Measurements from ENCODE around the gene HAUS7.

Gene HAUS7

GRCh38 chrX:153475271-153475670, 4.9 kb upstream of the HAUS7 start:
- Histone ChIP-seq H3K79me2 (ENCODE audit: control insufficient read depth, low read length) (peaks cover under 1% of the 10 kb centered on the region; the same call in 1 of the 2 replicates), H3K27me3 (ENCODE audit: control insufficient read depth, low read length) (no peaks in the 10 kb centered on the region), H3K4me1 (ENCODE audit: control insufficient read depth, low read length) (peaks cover 7% of the 10 kb centered on the region), H4K20me1 (ENCODE audit: control insufficient read depth, insufficient read depth, low read depth, low read length) (no peaks in the 10 kb centered on the region), H3K4me2 (ENCODE audit: low read length) (no peak overlapping the region), H3K4me3 (ENCODE audit: low read length) (no peak overlapping the region), H3K27ac (ENCODE audit: low read depth, low read length) (no peak overlapping the region), H3K9me2 (replicated peaks; ENCODE audit: control insufficient read depth, low read length) (no peaks in the 10 kb centered on the region), H3K9me3 (ENCODE audit: control insufficient read depth, insufficient read depth, low read length) (no peaks in the 10 kb centered on the region), H3K36me3 (ENCODE audit: control insufficient read depth, low read length) (no peaks in the 10 kb centered on the region), H3F3A (ENCODE audit: control insufficient read depth, insufficient read depth) (no peaks in the 10 kb centered on the region)
- TF ChIP-seq CTCF (IDR thresholded peaks at IDR 0.05; ENCODE audit: low read depth, low read length, poor library complexity, severe bottlenecking) (no peak), EZH2phosphoT487 (IDR thresholded peaks at IDR 0.05; ENCODE audit: borderline replicate concordance, low read length) (no peak)

GRCh38 chrX:153474718-153475117, 4.3 kb upstream of the HAUS7 start:
- Histone ChIP-seq H3F3A (ENCODE audit: control insufficient read depth, insufficient read depth) (no peaks in the 10 kb centered on the region), H3K27ac (ENCODE audit: low read depth, low read length) (no peak overlapping the region), H3K4me3 (ENCODE audit: low read length) (no peak overlapping the region), H4K20me1 (ENCODE audit: control insufficient read depth, insufficient read depth, low read depth, low read length) (no peaks in the 10 kb centered on the region), H3K9me3 (ENCODE audit: control insufficient read depth, insufficient read depth, low read length) (no peaks in the 10 kb centered on the region), H3K4me1 (ENCODE audit: control insufficient read depth, low read length) (peaks cover 7% of the 10 kb centered on the region), H3K4me2 (ENCODE audit: low read length) (no peak overlapping the region), H3K9me2 (replicated peaks; ENCODE audit: control insufficient read depth, low read length) (no peaks in the 10 kb centered on the region), H3K79me2 (ENCODE audit: control insufficient read depth, low read length) (peaks cover 6% of the 10 kb centered on the region), H3K27me3 (ENCODE audit: control insufficient read depth, low read length) (no peaks in the 10 kb centered on the region), H3K36me3 (ENCODE audit: control insufficient read depth, low read length) (no peaks in the 10 kb centered on the region)
- no peak for TF ChIP-seq CTCF (IDR thresholded peaks at IDR 0.05; ENCODE audit: low read depth, low read length, poor library complexity, severe bottlenecking)
- TF ChIP-seq EZH2phosphoT487 (IDR thresholded peaks at IDR 0.05; ENCODE audit: borderline replicate concordance, low read length): no peak

- H3K9me3 ChIP-seq (ENCODE audit: control insufficient read depth, insufficient read depth, low read length): no peaks in the 10 kb centered on the region
- no peak for TF ChIP-seq EZH2phosphoT487 (IDR thresholded peaks at IDR 0.05; ENCODE audit: borderline replicate concordance, low read length)
- no peak for TF ChIP-seq CTCF (IDR thresholded peaks at IDR 0.05; ENCODE audit: low read depth, low read length, poor library complexity, severe bottlenecking)
- H3K9me2 ChIP-seq (replicated peaks; ENCODE audit: control insufficient read depth, low read length): no peaks in the 10 kb centered on the region
- H3K4me2 ChIP-seq (ENCODE audit: low read length): no peak overlapping the region
- peaks cover 10% of the 10 kb centered on the region for H3K79me2 ChIP-seq (ENCODE audit: control insufficient read depth, low read length)
- H3F3A ChIP-seq (ENCODE audit: control insufficient read depth, insufficient read depth): no peaks in the 10 kb centered on the region
- H3K4me1 ChIP-seq (ENCODE audit: control insufficient read depth, low read length): peaks cover 7% of the 10 kb centered on the region
- H3K4me3 ChIP-seq (ENCODE audit: low read length): no peak overlapping the region
- no peaks in the 10 kb centered on the region for H3K36me3 ChIP-seq (ENCODE audit: control insufficient read depth, low read length)
- no peaks in the 10 kb centered on the region for H4K20me1 ChIP-seq (ENCODE audit: control insufficient read depth, insufficient read depth, low read depth, low read length)
- H3K27ac ChIP-seq (ENCODE audit: low read depth, low read length): no peak overlapping the region
- H3K27me3 ChIP-seq (ENCODE audit: control insufficient read depth, low read length): no peaks in the 10 kb centered on the region
Measured at GRCh38 chrX:153474266-153474665, 3.9 kb upstream of the HAUS7 start.

GRCh38 chrX:153473126-153473525, 2.8 kb upstream of the HAUS7 start:
- Histone ChIP-seq H3K9me3 (ENCODE audit: control insufficient read depth, insufficient read depth, low read length) (no peaks in the 10 kb centered on the region), H3K4me1 (ENCODE audit: control insufficient read depth, low read length) (peaks cover 7% of the 10 kb centered on the region)

More at GRCh38 chrX:153473126-153473525, 2.8 kb upstream of the HAUS7 start:
- H3K27ac ChIP-seq (ENCODE audit: low read depth, low read length): no peak overlapping the region
- TF ChIP-seq CTCF (IDR thresholded peaks at IDR 0.05; ENCODE audit: low read depth, low read length, poor library complexity, severe bottlenecking) (no peak), EZH2phosphoT487 (IDR thresholded peaks at IDR 0.05; ENCODE audit: borderline replicate concordance, low read length) (no peak)
- H3K9me2 ChIP-seq (replicated peaks; ENCODE audit: control insufficient read depth, low read length): no peaks in the 10 kb centered on the region
- no peak overlapping the region for H3K4me2 ChIP-seq (ENCODE audit: low read length)
- H3K79me2 ChIP-seq (ENCODE audit: control insufficient read depth, low read length): peaks cover 22% of the 10 kb centered on the region
- no peaks in the 10 kb centered on the region for H3F3A ChIP-seq (ENCODE audit: control insufficient read depth, insufficient read depth)
- no peak overlapping the region for H3K4me3 ChIP-seq (ENCODE audit: low read length)
- H4K20me1 ChIP-seq (ENCODE audit: control insufficient read depth, insufficient read depth, low read depth, low read length): no peaks in the 10 kb centered on the region
- peaks cover 9% of the 10 kb centered on the region for H3K36me3 ChIP-seq (ENCODE audit: control insufficient read depth, low read length)
- H3K27me3 ChIP-seq (ENCODE audit: control insufficient read depth, low read length): no peaks in the 10 kb centered on the region
